Gastrocnemius medialis (tissue), 4 donors: ENCODE data around the gene SMYD5. TPM values are rescaled to one million over a fixed set of nuclear protein-coding genes. Genes with fewer than 3 reads are reported as not detected.
"Not testable (repeated sequence)": the region's sequence is repeated elsewhere in the genome, so short reads cannot be mapped to it uniquely, and the experiment has no call there.

Experiments
- ATAC-seq, 2 donors: fragments of 150-250 bp; one replicate each; pipeline ENCODE4 v1.9.1; 2016
- DNase-seq, 2 donors: peaks; one replicate each; pipeline ENCODE4 v3.0.0-alpha.2; 2019
- H3K27ac ChIP-seq, 4 donors: fragments of 200-600 bp; sonication (generic); 1 replicate in 1 of 4; 2 replicates in 3 of 4; pipeline ENCODE4 v1.5.1; 2016 to 2018; ENCODE audit warnings: mild to moderate bottlenecking in 2 of 4, moderate library complexity in 1 of 4
- H3K27me3 ChIP-seq, 3 donors: fragments of 200-600 bp; sonication (generic) in 2 of 3; 1 replicate in 1 of 3; 2 replicates in 2 of 3; pipeline versions ENCODE4 v1.5.1 to v1.6.0; 2016 to 2019; ENCODE audit warnings: mild to moderate bottlenecking in 1 of 3, moderate library complexity in 1 of 3
- H3K36me3 ChIP-seq, 2 donors: fragments of 200-600 bp; sonication (generic) in 1 of 2; one replicate each; pipeline ENCODE4 v1.5.1; 2017 to 2018
- H3K4me1 ChIP-seq, 2 donors: fragments of 200-600 bp; sonication (generic) in 1 of 2; one replicate each; pipeline ENCODE4 v1.5.1; 2016 to 2017; ENCODE audit warnings: mild to moderate bottlenecking in 2 of 2
- H3K4me3 ChIP-seq, 4 donors: fragments of 200-600 bp; sonication (generic) in 3 of 4; 1 replicate in 1 of 4; 2 replicates in 3 of 4; pipeline ENCODE4 v1.5.1; 2016 to 2019; ENCODE audit warnings: mild to moderate bottlenecking in 2 of 4
- H3K9me3 ChIP-seq, 3 donors: fragments of 200-600 bp; sonication (generic) in 2 of 3; 1 replicate in 1 of 3; 2 replicates in 2 of 3; pipeline ENCODE4 v1.5.1; 2016 to 2019
- CTCF ChIP-seq, 5 experiments: fragments of 450-650 bp in 3 of 5; fragments of 200-600 bp in 2 of 5; sonication (generic) in 2 of 5; IDR thresholded peaks in 4 of 5; conservative IDR thresholded peaks in 1 of 5; 1 replicate in 4 of 5; 2 replicates in 1 of 5; pipeline ENCODE4 v1.5.1; 2016 to 2019; ENCODE audit warnings: antibody characterized with exemption in 5 of 5, mild to moderate bottlenecking in 3 of 5, moderate library complexity in 3 of 5
- POLR2A ChIP-seq, 2 donors: fragments of 450-650 bp; IDR thresholded peaks; one replicate each; pipeline ENCODE4 v1.6.1; 2017; ENCODE audit warnings: antibody characterized with exemption in 2 of 2, mild to moderate bottlenecking in 2 of 2, moderate library complexity in 2 of 2
- in situ Hi-C, 4 donors: fragments of 200-750 bp; cut with MboI; loops; one replicate each; pipeline versions ENCODE4 v1.15.0 to v1.8.0; 2017; ENCODE audit warnings: low sequenced_read_pairs in 4 of 4
- intact Hi-C: fragments of 100-400 bp; cut with DNase I; formaldehyde crosslinking; loops from one replicate; pipeline ENCODE4 v1.15.1; 2023; ENCODE audit warnings: low total_unique reads
- total RNA-seq, 4 donors: library from RNA; depleted of rRNA; stranded (reverse); fragments of >200 nt; gene quantifications; one replicate each; pipeline versions ENCODE4 v1.1.0 to v1.2.3, GENCODE V29; 2016

Gene SMYD5
- total RNA-seq, 4 donors from 2014 or later: 9.8 to 17.7 (median 13.7) TPM

GRCh38 chr2:73262108-73262651 lies 48.1 kb downstream of the SMYD5 start:
- no peak for TF ChIP-seq POLR2A (IDR thresholded peaks at IDR 0.05)
- TF ChIP-seq CTCF (IDR thresholded peaks at IDR 0.05 in 4 of 5, conservative IDR thresholded peaks at IDR 0.05 in 1 of 5): no peak
- intact Hi-C loops: no loop called here

GRCh38 chr2:73262691-73263429 lies 48.8 kb downstream of the SMYD5 start:
- in situ Hi-C loops, H3K36me3 ChIP-seq, H3K4me3 ChIP-seq, H3K4me1 ChIP-seq, ATAC-seq, H3K27ac ChIP-seq, DNase-seq, H3K9me3 ChIP-seq, intact Hi-C loops: not testable (repeated sequence)
- peaks cover 18 to 24% (median 22%) of the 10 kb centered on the region in 3 donors for H3K27me3 ChIP-seq

More at GRCh38 chr2:73262108-73262651, 48.1 kb downstream of the SMYD5 start:
- in situ Hi-C loops: no loop called here
- Histone ChIP-seq H3K4me1 (no peaks in the 10 kb centered on the region), H3K36me3 (no peaks in the 10 kb centered on the region), H3K4me3 (no peak overlapping the region), H3K27ac (no peak overlapping the region), H3K27me3 (peaks cover 11 to 17% (median 15%) of the 10 kb centered on the region in 3 donors), H3K9me3 (no peaks in the 10 kb centered on the region)
- DNase-seq: no peak
- no peak for ATAC-seq

GRCh38 chr2:73263540-73264331 lies 49.7 kb downstream of the SMYD5 start:
- intact Hi-C loops: no loop called here
- H3K27ac ChIP-seq: no peak overlapping the region
- in situ Hi-C loops: no loop called here

DNA sequence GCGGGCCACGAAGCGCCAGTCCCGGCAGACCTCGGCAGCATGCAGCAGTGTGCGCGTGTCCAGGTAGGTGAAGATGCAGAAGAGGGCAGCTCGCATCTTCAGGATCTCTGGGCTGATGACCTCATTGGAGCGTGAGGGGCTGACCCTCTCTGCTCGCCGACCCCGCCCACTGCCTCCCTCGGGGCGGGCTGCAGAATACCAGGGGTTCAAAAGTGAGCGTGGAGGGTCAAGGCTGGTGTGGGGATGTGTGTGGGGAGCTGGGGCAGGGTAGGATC lies 50.2 kb downstream of the SMYD5 start:
- Histone ChIP-seq H3K9me3 (no peaks in the 10 kb centered on the region), H3K27me3 (peaks cover 31 to 37% (median 34%) of the 10 kb centered on the region in 3 donors), H3K36me3 (no peaks in the 10 kb centered on the region), H3K27ac (no peak overlapping the region), H3K4me3 (no peak overlapping the region), H3K4me1 (no peaks in the 10 kb centered on the region)
- in situ Hi-C loops (no loop called here), intact Hi-C loops (no loop called here)
- TF ChIP-seq POLR2A (IDR thresholded peaks at IDR 0.05) (no peak), CTCF (IDR thresholded peaks at IDR 0.05 in 4 of 5, conservative IDR thresholded peaks at IDR 0.05 in 1 of 5) (no peak)
- ATAC-seq: no peak
- no peak for DNase-seq

More at GRCh38 chr2:73263540-73264331, 49.7 kb downstream of the SMYD5 start:
- Histone ChIP-seq H3K36me3 (no peaks in the 10 kb centered on the region), H3K27me3 (peaks cover 27 to 33% (median 30%) of the 10 kb centered on the region in 3 donors), H3K9me3 (no peaks in the 10 kb centered on the region), H3K4me1 (no peaks in the 10 kb centered on the region), H3K4me3 (no peak overlapping the region)
- ATAC-seq: no peak
- no peak for TF ChIP-seq POLR2A (IDR thresholded peaks at IDR 0.05)
- TF ChIP-seq CTCF (IDR thresholded peaks at IDR 0.05 in 4 of 5, conservative IDR thresholded peaks at IDR 0.05 in 1 of 5): no peak
- no peak for DNase-seq

- Histone ChIP-seq H3K27me3 (peaks cover 31 to 41% (median 38%) of the 10 kb centered on the region in 3 donors), H3K4me3 (no peak overlapping the region), H3K27ac (no peak overlapping the region), H3K9me3 (no peaks in the 10 kb centered on the region), H3K4me1 (no peaks in the 10 kb centered on the region), H3K36me3 (no peaks in the 10 kb centered on the region)
- ATAC-seq: no peak
- in situ Hi-C loops: no loop called here
- no peak for DNase-seq
- intact Hi-C loops: no loop called here
- no peak for TF ChIP-seq POLR2A (IDR thresholded peaks at IDR 0.05)
Observed at GRCh38 chr2:73264783-73265182, 50.7 kb downstream of the SMYD5 start.
